HG02981 (cell line): ENCODE data around the gene REG4.
"Not testable (repeated sequence)": the region's sequence is repeated elsewhere in the genome, so short reads cannot be mapped to it uniquely, and the experiment has no call there.

Experiments
- ATAC-seq: cut with Tn5 transposase; IDR thresholded peaks from one replicate; pipeline ENCODE4 v1.9.1; 2021; ENCODE audit warnings: mild to moderate bottlenecking, moderate library complexity; ENCODE audit not compliant: unreplicated experiment

REG4 gene

DNA sequence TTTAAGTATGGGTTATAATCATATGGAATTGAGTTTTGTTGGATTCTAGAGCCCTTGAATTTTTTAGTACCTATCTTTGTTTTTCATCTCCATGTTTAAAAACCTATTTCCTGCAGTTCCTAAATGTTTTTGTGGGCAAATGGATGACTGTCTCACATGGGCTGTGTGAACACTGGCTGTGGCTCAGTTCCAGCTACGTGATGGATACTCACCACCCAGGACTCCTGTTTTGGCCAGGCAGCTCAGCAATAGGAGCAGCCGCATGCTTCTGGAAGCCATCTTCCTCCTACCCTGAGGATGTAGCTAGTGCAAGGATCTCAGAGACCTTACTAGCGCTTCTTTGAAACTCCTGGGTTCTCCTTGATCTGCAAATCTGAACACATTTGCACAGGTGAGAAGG lies 2.8 kb downstream of the REG4 start:
- ATAC-seq: no peak

DNA sequence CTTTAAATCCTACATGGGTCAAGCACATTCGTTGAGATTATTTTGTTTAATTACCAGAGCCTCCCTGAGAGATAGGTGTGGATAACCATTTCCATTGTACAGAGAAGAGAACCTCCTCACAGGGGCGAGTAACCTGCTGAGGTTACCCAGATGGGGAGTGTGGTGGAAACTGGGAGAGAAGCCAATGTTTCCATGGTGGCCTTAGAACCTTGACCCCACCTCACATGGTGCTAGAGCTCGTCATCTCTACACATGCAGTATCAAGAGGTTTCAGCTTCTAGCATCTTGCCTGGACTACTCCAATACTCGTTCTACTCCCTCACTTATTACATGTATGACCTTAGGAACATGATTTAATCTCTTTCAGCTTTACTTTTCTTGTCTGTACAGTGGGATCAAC lies 4.8 kb downstream of the REG4 start:
- no peak for ATAC-seq

DNA sequence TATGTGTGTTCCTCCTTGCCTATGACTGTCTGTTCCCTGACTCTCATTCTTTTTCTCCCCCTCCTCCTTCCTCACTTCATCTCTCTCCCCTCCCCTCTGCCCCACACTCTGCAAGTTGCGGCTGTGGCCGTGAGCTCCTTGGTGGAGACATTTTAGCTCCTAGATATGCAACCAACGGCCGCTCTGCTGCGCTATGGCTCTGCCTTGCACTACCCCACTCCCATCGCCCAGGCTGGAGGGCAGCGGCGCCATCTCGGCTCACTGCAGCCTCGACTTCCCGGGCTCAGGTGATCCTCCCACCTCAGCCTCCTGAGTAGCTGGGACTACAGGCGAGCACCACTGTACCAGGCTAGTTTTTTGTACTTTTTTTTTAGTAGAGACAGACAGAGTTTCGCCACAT lies 5.5 kb downstream of the REG4 start:
- no peak for ATAC-seq

DNA sequence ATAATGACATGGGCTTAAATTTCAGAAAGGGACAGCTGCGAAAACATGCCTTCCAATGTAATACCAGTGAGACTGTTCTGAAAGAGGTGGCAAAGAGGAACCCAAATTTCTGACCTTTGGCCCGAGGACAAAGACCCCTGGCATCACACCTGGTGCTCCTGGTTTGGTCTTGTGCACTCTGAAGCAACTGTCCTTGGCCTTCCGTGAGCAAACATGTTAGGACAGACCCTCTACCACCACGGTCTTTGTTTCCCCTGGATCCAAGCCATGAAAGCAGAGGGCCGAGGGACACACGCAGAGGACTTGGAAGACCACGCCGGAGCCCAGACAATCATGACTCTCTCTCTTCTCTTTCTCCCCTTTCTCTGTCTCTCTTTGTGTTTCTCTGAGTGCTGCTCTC lies 6.0 kb downstream of the REG4 start:
- no peak for ATAC-seq

DNA sequence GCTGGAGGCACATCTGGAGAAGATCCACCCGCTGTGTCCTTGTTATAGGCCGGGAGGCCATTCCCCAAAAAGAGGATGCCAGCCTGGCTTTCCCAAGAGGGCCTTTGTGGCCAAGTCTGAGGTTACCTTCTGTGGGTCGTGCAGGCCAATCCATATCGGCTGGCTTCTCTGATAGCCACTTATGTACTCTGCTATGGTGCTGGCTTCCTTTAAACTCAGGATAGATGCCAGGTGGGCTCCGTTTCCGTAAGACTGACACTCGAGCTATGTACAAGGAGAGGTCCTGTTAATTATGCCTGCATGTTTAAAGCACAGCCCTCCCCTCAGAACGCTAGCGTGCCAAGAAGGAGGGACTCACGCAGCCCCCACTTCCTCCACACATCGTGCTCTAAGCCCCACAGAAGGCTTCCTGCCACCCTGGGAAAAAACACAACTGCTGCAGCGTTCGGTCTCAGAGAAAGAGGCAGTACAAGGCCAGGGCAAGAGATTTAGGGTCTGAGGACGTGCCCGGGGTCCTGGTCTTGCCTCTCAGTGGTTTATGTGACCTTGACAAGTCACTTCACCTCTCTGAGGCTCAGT lies 11.6 kb downstream of the REG4 start:
- ATAC-seq: no peak

DNA sequence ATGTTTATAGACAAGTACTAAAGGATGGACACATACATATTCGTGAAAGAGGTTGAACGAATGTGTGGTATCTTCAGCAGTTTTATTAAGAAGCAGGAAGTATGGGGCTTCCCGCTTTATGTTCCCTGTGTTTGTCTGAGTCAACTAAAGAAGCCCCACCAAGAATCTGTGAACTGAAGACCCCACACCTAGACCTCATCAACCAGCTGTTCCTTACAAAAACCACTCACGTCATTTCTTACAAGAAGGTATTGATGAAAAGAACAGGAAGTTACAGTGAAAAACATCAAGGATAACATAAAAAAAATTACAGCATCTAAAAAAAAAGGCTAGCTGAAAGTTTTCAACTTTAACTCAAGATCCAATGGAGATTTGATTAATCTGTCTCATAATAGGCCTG lies 12.3 kb downstream of the REG4 start:
- no peak for ATAC-seq

DNA sequence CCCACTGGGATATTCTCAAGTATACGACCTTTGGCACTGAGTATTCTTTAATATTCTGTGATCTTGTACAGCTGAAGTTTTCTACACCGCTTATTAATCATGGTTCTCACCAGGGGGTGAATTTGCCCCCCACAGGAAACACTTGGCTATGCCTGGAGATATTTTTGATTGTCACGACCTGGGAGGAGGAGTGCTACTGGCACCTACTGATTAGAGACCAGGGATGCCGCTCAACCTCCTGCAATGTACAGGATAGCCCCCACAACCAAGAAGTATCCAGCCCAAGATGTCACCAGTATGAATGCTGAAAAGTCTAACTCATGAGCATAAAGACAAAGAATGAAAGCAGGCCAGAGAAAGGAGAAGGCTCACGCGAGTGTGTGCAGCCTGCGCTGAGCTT lies 13.7 kb downstream of the REG4 start:
- ATAC-seq: no peak

DNA sequence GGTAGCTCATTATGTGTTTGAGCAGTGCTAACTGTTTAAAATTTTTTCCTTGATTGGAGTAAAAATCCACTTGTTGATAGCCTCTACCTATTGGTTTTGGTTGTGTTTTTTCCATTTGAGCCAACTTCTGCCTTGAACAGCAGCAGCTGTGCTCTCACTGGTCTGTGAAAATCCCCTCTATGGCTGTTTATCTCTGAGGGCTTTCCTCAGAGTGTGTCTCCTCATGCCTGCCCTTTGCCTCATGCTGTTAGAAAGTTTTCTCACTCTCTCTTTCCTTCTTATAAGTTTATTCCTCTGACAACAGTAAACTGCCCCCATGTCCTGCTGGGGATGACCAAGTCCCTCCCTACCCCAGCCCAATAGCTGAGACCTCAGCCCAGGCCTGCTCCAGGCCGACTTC lies 14.1 kb downstream of the REG4 start:
- ATAC-seq: no peak

DNA sequence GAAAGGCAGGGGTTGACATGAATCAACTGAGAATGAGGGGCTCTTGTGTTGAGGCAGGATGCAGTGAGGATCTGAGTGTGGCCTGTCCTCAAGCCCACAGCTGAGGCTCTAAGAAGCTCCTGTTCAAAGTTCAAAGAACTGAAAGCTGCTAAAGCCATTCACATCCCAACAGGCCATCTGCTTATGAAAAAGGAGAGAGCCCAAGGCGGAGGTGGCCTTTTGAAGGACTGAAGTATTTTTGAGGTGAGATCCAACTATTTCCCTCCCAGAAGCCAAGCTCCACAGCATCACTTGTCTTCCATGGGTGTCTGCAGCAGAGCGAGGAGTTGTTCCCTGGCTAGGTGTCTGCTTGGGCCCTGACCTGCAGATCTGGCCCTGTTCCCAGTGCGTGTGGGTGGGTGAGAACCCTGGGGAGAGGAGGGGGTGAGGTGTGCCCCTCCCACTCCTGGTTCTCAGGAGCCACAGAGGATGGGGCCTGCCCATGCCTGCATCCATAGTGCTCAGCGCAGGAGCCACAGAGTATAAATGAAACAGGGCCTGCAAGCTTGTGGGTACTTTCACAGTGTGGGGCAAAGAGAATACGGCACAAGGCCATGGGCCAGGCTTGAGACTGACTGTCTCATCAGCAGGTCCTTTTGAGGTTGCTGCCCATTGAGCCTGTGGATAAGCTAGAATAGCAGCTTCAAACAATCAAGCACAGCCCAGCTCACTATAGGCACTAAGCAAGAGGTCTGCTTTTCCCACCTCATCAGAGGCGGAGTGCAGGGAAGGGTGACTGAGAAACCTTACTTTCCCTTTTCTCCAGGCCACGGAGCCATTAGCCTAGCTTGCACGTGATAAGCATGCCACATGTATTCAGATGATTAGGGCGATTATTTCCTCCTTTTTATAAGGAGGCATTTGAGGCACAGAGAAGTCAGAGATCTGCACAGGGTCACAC lies 15.7 kb downstream of the REG4 start:
- no peak for ATAC-seq

DNA sequence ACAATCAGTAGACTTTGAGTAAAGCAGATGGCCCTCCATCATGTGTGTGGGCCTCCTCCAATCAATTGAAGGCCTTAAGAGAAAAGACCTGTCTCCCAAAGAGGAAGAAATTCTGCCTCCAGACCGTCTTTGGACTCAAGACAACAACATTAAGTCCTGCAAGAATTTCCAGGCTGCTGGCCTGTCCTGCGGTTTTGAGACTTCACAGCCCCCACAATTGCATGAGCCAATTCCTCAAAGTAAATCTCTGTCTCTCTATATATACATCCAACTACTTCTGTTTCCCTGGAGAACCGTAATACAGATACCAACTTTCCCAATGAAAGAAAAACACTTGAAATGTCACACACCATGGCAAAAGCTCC lies 16.4 kb downstream of the REG4 start:
- no peak for ATAC-seq

DNA sequence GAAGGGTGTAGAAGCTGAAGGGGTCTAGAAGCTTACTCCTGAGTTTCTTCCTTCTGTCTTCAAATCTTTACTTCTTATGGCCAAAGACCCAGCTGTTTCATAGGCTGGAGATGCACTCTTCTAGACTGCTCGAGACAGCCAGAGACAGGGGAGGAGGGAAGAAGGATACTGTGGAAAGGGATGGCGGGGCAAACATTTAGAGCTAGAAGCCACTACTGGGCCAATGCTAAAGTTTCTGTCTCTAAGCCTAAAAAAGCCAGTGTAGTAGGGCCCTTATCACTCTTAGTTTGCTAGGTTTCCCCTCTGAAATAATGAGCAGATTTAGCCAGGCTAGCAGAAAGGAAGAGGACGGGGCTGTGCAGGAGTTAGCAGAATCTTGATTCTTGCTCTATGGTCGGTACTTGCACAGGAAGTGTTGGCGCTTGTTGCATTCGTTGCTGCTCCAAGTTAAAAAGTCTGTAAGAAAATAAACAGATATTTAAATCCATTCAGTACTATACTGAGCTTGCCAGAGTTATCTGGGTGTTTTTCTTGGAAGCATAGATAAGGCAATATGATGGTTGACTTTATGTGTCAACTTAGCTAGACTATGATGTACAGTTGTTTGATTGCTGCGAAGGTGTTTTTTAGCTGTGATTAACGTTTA lies 16.9 kb downstream of the REG4 start:
- no peak for ATAC-seq

DNA sequence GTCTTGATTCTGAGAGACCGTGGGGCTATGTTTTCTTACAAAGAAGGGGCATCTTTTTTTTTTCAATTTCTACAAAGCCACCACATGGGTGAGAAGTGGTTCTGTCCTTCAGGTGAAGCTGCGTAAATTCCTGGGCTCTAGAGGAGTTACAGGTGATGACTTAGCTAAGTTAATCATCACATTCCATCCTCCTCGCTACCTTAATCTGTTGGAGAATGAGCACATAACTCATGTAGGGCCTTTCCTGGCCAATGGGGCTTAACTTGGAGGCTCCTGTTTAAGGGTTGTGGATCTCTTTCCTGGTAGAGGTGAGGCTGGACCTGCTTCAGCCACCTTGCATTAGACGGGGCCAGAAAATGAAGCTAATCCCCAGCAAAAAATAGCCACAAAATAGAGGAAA lies 19.9 kb downstream of the REG4 start:
- no peak for ATAC-seq

DNA sequence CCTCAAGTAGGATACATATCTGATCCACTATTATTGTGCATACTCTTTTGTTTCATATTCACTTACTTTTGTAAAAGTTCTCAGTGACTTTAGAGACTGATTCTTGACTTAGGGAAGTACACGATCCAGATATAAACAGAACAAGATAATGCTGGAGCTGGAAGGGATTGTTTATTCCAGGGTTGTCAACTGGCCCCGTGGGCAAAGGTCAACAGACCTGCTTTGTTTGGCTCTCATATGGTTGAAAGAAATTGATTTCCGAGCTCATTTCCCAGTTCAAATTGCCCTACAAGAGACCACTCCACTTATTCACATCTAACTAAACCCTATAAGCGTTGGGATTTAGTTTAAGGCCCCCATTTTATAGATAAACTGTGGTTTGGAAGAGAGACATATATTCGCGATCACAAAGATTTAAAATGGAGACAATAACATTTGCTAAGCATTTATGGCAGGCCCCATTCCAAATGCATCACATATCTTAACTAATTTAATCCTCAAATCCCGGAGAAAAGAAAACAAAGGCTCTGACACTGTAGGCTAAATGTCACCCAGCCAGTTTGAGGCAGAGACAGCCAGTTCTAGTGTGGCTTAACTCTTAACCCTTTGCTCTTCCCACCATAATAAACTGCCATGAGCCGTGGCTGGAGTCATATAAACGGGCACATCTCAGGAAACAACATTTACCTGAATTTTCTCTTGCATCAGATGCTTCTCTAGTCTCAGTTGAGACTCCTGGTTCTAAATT lies 20.6 kb downstream of the REG4 start:
- ATAC-seq: no peak

DNA sequence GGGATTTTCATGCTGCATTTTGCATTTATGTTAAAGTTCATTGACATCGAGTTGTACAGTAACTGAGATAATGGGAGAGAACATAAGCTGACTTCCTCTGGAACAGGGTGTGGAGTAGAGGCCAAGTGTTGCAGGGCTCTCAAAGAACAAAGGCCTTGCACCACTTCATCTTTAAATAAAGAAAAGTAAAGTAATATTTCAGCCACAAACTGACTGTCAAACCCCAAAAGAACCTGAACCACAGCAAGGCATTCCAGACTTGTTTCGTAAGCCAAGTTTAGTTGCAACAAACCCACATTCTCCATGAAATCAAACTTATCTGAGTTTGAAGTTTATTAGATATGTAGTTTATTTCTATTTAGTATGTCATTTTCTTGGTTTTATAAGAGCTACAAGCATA lies 23.5 kb downstream of the REG4 start:
- ATAC-seq: no peak

DNA sequence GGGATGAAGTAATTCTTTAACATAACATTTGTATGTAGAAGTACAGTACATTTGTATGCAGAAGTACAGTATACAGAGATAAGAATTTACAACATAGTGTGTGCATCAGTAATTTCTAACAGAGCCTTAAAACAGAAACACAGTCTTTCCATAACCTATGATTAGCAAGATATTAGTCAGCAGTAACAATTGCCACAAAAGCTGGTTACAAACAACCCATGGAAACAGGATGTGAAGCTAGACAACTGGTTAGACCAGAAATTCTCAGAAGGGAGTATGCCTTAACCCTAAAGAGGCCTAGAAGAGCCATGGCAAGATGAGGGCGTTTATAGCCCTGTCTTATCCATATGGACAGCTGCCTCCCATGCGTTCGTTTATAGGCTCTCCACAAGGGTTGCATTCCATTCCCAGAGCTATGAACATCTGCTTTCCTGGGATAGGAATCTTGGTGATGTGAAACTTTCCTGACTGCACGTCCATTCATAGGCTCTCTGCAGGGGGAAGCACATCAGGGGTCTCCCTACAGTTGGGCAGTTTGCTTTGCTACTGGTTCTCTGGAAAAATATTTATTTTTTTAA lies 24.7 kb downstream of the REG4 start:
- ATAC-seq: not testable (repeated sequence)

DNA sequence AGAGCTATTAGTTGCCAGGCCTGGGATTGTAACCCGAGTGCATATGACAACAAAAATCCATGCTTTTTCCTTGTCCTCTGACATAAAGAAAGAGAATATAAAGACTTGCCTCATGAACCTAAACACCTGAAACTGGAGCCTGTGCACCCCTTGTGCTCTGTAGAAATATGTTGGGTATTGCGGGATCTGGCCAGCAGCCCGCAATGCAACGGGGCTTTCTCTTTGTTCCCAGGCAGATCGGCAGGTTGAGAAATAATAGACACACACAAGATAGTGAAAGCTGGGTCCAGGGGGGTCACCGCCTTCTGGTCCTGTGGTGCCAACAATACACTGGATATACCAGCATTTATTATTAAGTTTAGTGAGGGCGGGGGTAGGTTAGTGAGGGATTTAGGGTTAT lies 25.2 kb downstream of the REG4 start:
- ATAC-seq: not testable (repeated sequence)

DNA sequence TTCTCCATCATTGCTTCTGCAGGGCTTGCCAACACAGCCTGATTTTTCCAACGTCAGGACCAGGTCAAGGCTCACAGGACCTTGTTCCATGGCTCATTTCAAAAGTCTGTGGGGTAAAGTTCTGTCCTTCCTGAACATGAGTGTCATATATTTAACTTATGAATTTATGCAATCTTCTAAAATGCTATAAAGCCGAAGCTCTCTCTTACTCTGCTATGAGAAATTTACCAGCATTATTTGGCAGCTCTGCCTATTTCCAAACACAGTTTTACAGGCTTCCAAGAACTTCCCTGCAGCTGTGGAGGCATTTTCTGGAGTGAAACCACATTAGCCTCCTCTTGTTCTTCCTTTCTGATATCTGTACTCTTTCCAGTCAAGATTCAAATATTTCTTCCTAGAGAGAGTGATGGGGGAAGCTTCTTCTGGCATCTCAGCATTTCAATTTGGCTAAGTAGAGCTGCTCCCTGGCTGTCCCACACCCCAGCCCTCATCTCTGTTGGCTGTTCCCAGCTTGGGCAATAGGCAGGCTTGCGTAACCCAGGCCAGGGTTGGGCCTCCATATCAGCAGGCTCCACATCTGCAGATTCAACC lies 27.0 kb downstream of the REG4 start:
- no peak for ATAC-seq

DNA sequence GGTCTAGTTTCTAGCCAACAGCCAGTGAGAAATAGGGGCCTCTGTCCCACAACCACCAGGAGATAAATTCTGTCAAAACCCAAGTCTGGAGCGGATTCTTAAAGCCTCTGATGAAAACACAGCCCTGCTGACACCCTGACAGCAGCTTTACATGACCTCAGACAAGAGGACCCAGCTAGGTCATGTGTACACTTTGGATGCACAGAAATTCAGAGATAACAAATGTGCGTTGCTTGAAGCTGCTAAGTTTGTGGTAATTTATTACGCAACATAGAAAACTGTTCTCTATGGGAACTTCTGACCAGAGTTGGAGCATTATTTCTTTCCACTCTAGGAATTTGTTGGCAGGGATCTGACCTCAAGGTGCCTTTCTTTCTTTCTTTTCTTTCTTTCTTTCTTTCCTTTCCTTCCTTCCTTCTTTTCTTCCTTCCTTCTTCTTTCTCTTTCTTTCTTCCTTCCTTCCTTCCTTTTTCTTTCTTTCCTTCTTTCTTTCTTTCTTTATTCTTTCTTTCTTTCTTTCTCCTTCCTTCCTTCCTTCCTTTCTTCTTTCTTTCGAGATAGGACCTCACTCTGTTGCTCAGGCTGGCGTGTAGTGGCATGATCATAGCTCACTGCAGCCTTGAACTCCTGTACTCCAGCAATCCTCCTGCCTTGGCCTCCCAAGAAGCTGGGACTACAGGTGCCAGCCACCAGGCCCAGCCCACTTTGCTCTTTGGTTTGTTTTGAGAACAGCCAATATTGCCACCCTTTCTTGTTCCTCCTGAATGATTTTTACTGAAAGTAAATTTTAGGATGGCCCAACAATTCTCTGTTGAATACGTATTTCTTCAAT lies 27.7 kb downstream of the REG4 start:
- no peak for ATAC-seq

DNA sequence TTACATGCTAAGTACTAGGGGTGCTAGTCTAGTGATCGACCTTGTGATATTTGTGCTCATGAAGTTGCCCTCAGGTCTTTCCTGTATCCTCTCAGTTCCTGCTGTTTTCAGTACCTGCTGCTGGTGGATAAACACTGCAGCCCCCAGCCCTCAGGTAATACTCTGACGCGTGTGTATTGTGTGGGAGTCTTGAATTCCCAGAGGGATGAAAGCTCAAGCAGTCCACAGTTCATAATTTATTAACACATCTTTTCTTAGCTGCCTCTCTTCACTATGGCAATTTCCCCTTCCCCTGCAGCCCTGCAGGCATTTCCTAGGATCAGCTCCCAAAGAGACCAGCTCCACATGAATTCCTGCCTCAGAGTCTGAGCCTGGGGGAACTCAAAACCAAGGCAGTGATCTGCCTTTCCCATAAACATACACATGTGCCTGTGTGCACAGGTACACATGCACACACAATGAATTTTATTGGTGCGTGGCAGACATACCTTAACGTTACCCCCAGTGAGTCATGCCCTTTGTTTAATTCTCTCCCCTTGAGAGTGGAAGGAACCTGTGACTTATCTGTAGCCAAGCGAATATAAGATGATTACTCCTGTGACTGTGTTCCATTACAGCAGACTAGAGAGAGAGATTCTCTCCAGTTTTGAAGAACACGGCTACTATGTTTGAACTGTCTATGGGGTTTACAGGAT lies 28.5 kb downstream of the REG4 start:
- ATAC-seq: no peak
